Prostate gland (tissue), 2 donors: Measurements from ENCODE around the gene BRD7.

ENCODE experiments used
- POLR2AphosphoS5 ChIP-seq: sonication (generic); formaldehyde crosslinking; IDR thresholded peaks from one replicate; pipeline ENCODE4 v1.6.1; 2017; ENCODE audit warnings: antibody characterized with exemption
- TF ChIP-seq, protein P1 (sequence below), 4 experiments: fragments of 200-600 bp in 2 of 4; fragments of 450-650 bp in 2 of 4; sonication (generic) in 2 of 4; IDR thresholded peaks; 1 replicate in 3 of 4; 2 replicates in 1 of 4; pipeline ENCODE4 v1.5.1; 2016 to 2019; ENCODE audit warnings: antibody characterized with exemption in 4 of 4, mild to moderate bottlenecking in 2 of 4, moderate library complexity in 2 of 4

GRCh38 chr16:50338371-50339231 lies 30.2 kb downstream of the BRD7 start:
- TF ChIP-seq, protein P1, sequence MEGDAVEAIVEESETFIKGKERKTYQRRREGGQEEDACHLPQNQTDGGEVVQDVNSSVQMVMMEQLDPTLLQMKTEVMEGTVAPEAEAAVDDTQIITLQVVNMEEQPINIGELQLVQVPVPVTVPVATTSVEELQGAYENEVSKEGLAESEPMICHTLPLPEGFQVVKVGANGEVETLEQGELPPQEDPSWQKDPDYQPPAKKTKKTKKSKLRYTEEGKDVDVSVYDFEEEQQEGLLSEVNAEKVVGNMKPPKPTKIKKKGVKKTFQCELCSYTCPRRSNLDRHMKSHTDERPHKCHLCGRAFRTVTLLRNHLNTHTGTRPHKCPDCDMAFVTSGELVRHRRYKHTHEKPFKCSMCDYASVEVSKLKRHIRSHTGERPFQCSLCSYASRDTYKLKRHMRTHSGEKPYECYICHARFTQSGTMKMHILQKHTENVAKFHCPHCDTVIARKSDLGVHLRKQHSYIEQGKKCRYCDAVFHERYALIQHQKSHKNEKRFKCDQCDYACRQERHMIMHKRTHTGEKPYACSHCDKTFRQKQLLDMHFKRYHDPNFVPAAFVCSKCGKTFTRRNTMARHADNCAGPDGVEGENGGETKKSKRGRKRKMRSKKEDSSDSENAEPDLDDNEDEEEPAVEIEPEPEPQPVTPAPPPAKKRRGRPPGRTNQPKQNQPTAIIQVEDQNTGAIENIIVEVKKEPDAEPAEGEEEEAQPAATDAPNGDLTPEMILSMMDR (IDR thresholded peaks at IDR 0.05) = no peak
- no peak for TF ChIP-seq POLR2AphosphoS5
